GM18867 (cell line): ENCODE data around the gene CAV3.

Source experiments
- ATAC-seq: cut with Tn5 transposase; IDR thresholded peaks from one replicate; pipeline ENCODE4 v1.9.1; 2021; ENCODE audit warnings: mild to moderate bottlenecking, moderate library complexity; ENCODE audit not compliant: unreplicated experiment

Gene CAV3

DNA sequence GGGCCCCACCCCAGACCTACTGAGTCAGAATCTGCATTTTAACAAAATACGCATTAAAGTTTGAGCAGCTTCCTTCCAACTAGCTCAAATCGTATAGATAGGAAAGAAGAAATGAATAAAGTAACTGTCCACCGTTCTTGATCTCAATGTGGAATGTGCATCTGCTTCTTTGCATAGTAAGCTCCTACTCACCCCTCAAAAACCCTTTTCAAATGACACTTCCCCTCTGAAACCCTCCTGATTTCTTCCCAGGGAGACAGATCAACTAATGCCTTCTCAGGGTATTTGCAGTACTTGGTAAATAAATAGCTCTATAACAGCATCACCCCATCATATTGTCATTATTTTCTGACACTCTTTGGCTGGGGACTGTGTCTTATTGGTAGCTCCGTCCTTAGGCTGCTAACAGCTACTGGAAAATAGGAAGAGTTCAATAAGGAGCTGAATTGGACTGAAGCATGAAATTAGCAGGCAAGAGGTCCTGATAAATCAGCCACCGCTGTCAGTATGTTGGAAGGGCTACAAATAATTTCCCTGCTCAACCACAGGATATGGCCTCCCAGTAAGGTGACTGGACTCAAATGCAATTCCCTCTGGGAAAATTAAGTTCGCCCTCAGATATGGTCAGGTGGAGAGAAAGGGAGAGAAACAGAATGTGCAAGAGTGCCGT, 25.6 kb downstream of the CAV3 start:
- ATAC-seq, result no peak

DNA sequence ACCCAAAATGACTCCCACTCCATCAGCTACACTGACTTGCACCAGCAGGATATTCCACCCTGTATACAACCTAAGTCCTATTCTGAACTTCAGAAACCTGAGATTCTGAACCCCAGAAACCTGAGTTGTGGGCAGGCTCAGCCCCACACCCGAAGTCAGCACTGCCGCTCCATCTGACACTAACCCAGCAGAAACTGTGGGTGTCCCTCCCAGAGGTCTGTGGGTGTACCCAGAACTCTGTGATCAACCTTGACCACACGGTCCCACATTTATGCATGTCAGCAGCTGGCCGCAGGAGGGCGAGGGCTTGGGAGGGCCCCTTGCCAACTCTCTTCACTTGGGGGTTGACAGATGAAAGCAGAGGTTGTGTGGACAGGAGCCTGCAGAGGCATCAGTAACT, 26.5 kb downstream of the CAV3 start:
- no peak for ATAC-seq

DNA sequence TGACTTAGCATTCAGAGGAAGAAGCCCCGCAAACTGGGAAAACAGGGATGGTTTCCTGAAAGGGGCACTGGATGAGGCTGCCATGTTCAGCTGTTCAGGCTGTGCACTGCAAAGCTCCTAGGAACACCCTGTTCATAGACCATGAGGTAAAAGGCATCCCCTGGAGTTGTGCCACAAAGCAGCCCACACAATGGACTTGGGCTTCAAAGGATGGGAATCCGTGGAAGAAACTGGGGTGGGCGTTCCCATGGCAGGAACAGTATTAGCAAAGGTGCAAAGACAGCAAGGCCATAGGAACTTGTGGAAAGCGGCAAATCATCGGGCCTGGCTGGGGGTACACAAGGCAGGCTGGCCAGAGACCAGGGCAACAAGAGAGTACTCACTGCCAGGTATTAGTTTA, 26.9 kb downstream of the CAV3 start:
- no peak for ATAC-seq

DNA sequence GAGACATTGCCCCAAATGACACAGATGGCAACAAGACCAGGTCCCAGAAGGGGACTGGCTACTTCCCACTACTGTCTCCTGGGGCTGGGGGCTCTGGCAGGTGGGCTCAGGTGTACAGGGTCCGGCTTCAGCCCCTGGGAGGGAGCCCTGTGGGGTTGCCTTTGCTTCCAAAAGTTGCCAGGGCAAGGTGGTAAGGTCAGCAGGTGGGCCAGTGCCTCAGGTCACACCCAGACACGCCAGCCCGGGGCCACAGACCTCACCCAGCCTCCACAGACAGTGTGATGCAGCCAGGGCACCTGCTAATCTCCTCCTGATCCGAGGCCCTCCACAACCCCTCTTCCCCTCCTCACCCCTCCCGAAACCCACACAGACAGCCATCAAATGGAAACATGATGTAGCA, 28.3 kb downstream of the CAV3 start:
- ATAC-seq, result no peak

DNA sequence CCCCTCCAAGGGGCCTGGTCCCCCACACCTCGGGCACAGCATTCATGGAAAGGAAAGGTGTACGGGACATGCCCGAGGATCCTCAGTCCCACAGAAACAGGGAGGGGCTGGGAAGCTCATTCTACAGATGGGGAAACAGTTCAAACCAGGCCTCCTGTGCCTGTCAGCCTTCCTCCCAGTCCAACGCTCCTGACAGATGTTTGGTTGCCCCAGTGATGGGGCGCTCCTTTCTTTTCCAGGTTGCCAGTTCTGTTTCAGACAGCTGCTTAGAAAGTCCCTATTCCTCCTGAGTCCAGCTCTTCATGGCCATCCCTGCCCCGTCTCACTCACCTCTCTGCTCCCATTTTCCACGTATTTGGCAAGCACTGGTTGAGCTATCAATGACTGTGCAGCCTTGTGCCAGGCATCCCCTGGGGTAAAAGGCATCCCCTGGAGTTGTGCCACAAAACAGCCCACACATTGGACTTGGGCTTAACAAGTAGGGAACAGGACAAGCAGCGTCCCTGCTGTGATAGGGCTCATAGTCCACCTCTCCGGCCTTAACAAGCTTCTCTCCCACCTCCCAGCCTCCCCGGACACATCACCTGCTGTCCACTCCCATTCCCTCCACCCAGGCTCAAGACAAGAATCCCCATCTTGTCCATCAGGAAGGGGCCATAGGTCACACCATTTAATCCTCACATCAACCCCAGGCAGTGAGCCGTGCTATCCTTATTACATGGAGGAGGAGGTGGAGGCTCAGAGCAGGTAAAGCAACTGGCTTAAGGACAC, 29.2 kb downstream of the CAV3 start:
- no peak for ATAC-seq

DNA sequence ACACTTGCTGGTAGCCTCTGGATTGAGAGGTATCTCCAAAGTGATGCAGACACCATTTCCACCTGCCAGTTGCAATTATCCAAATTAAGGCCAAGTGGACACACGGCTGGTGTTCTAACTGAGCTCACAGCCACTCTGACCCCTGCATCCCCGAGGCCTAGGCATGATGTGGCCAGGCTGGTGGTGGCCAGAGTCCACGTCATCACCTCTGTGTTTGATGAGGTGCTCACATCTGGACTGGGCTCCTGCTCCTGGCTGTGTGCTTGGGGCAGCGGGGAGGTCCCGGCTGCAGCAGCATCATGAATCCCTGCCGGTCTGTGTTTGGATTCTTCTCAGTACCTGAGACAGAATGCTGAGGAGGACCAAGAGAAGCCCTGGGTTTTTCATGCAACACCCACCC, 30.9 kb downstream of the CAV3 start:
- no peak for ATAC-seq

DNA sequence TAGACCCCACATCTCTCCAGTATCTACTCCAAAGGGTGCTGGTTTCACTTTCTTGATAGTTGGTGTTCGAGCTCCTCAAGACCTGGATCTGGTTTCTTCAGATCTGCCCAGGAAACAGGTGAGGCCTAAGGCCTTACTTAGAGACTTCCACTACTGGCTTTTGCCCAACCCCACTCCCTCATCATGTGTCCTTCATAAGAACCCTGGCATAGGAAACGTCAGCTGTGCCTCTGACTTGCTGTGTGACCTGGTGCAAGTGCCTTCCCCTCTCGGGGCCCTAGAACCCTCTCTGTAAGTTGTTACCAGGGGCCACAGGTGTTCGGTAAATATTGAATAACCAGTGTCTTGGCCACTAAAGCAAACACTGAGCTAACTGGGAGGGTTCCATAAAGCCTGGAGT, 31.9 kb downstream of the CAV3 start:
- ATAC-seq, result no peak

DNA sequence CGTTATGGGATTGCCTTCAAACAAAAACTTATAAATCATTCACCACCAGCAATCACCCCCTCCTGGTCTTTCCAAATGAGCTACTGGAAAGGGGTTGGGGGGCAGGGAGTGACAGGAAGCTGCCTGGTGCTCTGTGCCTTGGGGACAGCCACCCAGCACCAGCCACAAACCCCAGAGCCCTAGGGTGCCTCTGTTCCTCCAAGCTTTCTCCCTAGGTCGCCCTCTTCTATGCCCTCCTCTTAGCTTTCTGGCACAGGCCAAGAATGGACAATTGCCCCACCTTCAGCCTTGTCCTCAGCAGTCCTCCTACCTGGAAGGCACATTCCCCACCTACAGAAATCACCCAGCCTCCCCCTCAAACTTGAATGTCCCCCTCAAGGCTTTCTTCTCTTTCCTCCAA, 32.5 kb downstream of the CAV3 start:
- no peak for ATAC-seq

DNA sequence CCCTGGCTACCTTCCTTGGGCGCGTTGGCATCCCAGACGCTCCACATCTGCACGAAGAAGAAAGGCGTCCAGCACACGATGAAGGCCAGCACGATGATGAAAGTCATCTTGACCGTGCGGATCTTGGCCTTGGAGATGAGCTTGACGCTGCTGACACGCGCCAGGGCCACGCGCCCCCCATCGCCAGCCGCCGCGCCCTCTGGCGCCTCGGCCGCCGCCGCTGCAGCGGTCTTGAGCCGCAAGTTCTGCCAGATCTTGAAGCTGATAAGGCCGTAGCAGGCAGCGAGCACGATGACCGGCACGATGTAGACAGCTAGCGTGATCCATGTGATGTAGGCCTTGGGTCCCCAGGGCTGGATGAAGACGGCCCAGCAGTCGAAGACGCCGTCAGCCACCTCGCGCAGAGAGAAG, 33.7 kb downstream of the CAV3 start:
- ATAC-seq, result no peak

DNA sequence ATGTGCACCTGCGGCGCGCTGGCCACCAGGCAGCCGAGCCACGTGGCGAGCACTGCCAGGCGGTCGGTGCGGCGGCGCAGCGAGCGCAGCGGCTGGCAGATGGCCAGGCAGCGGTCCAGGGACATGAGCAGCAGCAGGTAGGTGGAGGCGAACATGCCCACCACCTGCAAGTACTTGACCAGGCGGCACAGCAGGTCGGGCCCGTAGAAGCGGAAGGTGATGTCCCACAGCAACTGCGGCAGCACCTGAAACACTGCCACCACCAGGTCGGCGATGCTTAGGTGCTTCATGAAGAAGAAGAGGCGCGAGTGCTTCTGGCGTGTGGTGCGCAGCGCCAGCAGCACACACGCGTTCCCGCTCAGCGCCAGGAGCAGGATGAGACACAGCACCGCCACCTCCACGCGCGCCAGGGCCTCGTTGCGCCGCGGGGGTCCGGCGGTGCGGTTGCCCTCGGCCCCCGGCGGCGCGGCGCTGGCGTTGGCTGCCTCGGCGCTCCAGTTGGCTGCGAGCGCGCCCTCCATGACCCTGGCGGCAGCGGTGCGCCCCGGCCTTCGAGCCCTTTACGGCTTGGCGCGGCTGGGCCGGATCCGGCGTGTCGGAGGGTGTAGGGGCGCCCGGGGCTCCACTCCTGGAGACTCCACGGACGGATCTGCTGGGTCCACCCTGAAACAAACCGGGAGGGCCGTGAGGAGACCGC, 34.2 kb downstream of the CAV3 start:
- peak; percentile 50 for ATAC-seq

DNA sequence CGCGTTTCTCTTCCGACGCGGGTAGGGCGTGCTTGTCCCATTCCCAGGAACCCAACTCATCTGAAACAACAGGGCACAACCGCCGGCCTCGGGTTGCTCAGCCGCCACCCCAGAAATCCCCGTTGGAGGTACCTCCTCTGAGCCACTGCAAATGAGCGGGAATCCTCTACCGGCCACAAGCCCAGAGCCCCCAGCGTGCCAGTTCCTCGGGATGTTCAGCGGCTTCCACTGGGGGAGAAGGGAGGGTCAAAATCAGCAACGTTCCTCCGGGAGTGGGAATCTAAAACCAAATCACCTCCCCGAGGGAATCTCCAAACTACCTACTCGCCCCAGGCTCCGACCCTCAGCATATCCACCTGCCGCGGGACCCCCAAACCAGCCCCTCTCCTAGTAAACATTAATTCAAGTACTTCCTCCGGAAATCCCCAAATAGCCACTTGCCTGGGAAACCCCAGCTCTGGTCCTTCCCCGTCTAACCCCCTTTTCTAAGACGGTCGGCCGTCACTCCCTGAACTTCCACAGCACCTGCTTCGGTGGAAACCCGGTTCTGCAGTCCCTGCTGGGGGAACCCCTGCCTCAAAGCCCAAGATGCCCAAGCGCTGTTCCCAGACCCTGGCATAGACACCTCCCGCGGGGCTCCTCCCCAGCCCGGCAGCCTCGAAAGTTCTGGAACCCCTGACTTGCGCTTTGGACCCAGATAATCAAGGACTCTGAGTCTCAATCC, 34.9 kb downstream of the CAV3 start:
- ATAC-seq, result peak; percentile 11

DNA sequence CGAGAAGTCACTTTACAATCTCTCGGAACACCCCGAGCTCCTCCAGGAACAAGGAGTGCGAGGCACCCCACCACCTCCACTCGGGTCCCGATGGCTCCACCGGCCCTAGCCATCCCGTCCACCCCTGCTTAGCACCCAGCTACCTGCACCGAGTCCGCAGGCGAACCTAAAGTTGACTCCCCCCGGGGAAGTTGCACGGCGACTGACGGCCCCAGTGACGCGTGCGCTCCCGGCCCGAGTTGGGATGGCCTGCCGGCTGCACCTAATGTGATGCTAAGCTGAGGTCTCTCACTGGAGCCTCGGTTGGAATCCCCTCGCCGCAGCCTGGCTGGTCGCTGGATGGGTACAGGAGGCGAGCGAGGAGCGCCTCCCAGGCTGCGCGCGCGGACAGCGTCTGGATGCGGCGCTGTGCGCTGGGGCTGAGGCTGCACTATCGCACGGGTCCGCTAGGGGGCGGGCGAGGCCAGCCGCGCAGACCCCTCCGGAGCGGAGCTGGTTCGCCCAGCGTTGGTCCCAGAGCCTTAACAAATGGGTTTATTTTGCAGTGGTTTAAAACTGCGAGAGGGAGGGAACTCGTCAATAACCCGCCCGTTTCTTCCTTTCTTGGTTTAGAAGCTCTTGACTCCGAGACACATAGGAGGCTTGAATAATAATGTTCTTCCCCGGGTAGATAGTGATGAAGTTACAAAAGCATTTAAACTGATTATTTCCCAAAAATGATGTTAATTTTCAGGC, 35.7 kb downstream of the CAV3 start, which contains the start of gene OXTR:
Gene OXTR, minus strand, starts transcription at position 526 of the 735 bp plus-strand sequence. CDS start 1,426 bp downstream, outside the sequence.
- ATAC-seq, result peak; percentile 89

DNA sequence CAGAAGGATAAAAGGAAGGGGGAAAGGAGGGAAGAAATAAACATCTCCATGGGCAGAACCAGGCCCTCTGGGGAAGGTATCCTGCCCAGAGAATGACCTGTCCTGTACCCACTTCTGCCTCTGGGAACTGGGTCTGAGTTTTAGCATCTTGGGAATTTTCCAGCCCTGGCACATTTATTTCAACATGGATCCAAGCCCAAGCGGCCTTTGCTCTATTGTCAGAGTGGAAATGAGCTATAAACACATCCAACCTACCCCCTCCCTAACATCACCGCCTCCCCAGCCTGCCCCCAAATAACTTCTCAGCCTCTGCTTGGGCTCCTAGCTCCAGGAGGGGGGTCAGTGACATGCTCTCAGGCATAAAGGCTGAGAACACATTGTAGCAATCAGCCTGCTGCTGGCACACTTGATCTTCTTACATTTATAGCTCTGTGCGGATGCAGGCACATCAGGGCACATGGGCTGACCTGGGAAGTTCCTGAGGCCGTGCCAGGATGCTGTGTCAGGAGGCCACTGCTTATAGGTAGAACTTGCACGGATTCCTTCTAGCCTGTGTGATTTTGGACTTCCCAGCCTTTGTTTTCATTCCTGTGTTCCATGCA, 40.4 kb downstream of the CAV3 start:
- no peak for ATAC-seq

DNA sequence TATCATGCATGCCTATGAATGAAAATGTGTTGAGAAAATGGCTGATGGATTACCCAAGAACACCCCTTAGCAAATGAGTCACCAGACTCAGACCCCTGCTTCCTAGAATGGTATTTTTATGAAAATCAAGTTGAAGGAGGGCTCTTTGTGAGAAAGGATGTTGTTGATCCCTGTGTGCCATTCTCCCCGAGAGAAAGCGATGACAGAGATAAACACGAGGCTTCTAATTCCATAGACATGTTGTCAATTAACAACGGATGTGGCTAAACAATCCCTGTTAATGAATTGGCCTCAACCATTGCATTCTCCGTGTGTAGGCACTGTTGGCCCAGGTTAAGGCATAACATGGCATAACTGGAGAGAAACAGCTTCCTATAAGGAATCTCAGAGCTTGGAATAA, 41.6 kb downstream of the CAV3 start:
- no peak for ATAC-seq

DNA sequence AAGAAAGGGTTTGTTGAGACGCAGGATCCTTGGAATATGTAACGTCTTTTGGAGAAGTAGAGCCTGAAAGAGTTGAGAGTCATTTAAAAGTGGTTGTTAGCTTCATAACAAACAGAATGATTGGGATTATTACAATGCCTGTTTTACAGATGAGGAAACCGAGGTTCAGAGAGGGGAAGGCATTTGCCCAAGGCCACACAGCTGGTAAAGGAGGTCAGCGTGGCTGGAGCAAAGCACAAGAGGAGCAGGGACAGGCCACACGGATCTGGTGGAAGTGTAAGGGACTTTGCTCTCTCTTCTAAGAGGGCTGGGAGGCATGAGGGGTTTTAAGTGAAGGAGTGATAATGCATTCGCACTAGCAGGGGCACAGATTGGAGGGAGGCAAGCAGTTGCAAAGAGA, 42.0 kb downstream of the CAV3 start:
- no peak for ATAC-seq

DNA sequence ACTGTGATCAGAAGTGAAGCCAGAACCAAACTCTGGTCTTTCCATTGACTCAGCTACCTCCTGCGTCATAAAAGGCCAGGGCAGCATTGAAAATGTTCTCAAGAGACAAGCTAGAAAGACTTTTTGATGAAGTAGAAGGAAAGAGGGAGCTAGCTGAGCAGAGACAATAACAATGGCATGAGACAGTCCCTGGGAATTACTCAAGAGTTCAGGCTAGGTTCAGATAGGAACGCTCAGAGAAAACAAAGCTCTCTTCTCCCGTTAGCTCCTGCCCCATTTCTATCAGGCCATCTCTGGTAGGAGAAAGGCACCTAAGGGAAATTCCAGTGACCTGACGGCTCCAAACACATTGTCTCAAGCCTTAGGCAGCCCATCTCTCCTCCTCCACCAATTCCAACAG, 42.8 kb downstream of the CAV3 start:
- ATAC-seq, result no peak

DNA sequence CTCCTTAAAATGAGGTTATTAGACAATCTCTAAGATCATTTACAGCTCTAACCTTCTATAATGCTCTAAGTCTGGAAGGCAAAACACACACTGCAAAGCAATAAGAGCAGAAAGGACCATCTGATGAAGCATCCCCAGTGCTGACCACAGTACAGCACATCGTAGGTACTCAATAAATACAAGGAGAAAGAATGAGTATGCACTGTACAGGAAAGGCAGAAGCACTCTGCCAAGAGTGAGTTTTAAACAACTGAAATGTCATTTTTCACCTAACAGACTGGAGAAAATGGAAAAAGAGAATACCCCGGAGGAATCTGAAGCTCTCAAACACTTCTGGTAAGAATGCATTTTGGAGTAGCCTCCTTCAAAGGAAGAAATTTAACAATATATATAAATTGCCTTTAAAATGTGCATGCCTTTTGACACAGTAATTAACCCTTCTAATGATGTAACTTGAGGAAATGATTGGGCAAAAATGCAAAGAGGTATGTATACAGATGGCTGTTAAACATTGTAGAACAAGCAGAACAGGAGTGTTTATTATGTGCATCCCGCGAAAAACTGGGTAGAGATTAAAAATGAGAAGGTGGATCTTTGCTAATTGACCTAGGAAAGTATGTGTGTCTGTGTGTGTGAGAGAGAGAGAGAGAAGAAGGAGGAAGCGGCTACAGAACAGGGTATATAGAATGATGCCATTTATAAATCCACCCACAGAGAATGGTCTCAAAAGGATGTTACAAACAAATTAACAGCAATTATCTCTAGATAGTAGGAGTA, 43.8 kb downstream of the CAV3 start:
- ATAC-seq, result peak; percentile 60

DNA sequence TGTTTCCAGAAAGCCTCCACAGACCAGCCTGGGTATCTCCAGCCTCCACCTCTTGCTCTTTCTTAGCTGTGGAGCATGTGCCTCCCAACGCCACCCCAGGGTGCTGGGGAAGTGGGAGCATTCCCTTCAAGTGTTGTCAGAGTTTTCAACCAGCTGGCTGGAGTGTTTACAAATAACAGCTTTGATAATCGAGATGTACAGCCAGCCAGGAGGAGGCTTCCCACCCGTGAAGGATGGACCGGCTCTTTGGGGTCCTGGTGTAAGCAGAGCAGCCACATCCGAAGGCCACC, 44.3 kb downstream of the CAV3 start:
- ATAC-seq, result no peak

DNA sequence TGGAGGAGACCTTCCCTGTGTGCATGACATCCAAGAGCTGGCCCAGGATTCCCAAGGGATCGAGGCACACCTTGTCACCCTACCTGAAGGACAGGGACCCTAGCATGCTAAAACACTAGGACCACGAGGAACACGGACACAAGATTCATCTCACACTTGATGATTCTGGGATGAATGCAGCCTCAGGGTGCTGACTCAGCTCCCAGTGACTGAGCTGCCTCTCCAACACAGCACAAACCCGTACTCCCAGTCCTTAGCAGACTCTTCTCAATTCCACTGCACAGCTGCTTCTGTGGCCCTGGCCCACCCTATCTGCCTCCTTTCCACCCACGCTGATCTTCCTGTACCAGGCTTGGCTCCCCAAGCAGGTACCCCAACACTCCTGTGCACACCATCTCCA, 44.9 kb downstream of the CAV3 start:
- no peak for ATAC-seq

DNA sequence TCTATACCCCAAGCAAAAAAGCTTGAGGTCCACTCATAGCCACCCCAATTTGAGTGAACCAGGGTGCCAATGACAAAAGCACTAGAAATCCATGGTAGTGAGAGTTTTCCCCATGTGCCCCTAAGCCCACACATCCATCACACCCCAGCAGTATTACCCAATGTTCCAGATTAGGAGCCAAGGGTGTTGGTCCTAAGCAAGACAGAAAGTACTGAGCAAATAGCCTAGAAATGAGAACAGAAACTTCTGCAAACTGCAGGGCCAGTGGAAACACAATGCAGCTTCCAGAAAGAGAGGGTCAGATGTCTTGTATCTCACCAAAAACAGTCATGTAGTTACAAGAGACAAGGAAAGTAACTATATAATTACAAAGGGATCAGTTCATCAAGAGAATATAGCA, 46.7 kb downstream of the CAV3 start:
- peak; percentile 55 for ATAC-seq
